Activated naive CD8-positive, alpha-beta T cell treated with anti-CD3 and anti-CD28 coated beads for 36 hours (primary cell): ENCODE results near the gene NFATC2. TPM values are rescaled to one million over a fixed set of nuclear protein-coding genes. Genes with fewer than 3 reads are reported as not detected.

Source experiments
- DNase-seq: peaks from one replicate; pipeline ENCODE4 v3.0.0; 2021
- H3K27ac Mint-ChIP-seq: one replicate; pipeline ENCODE4 v1.8.0; 2022; ENCODE audit warnings: mild to moderate bottlenecking, moderate library complexity, mixed read lengths
- H3K27me3 Mint-ChIP-seq: one replicate; pipeline ENCODE4 v1.8.0; 2022; ENCODE audit warnings: mild to moderate bottlenecking, mixed read lengths
- H3K36me3 Mint-ChIP-seq: one replicate; pipeline ENCODE4 v1.8.0; 2021; ENCODE audit warnings: mild to moderate bottlenecking, mixed read lengths
- H3K4me1 Mint-ChIP-seq: one replicate; pipeline ENCODE4 v1.8.0; 2021; ENCODE audit warnings: mixed read lengths
- H3K4me3 Mint-ChIP-seq: one replicate; pipeline ENCODE4 v1.8.0; 2022; ENCODE audit warnings: mild to moderate bottlenecking, moderate library complexity, mixed read lengths
- H3K9me3 Mint-ChIP-seq: one replicate; pipeline ENCODE4 v1.8.0; 2022; ENCODE audit warnings: mixed read lengths
- total RNA-seq, 2 experiments: library from RNA; stranded (reverse); gene quantifications; one replicate each; pipeline ENCODE4 v1.2.3, GENCODE V29; 2021

Gene NFATC2
- total RNA-seq, 2 experiments from 2014 or later = 31.0 to 31.7 TPM

DNA sequence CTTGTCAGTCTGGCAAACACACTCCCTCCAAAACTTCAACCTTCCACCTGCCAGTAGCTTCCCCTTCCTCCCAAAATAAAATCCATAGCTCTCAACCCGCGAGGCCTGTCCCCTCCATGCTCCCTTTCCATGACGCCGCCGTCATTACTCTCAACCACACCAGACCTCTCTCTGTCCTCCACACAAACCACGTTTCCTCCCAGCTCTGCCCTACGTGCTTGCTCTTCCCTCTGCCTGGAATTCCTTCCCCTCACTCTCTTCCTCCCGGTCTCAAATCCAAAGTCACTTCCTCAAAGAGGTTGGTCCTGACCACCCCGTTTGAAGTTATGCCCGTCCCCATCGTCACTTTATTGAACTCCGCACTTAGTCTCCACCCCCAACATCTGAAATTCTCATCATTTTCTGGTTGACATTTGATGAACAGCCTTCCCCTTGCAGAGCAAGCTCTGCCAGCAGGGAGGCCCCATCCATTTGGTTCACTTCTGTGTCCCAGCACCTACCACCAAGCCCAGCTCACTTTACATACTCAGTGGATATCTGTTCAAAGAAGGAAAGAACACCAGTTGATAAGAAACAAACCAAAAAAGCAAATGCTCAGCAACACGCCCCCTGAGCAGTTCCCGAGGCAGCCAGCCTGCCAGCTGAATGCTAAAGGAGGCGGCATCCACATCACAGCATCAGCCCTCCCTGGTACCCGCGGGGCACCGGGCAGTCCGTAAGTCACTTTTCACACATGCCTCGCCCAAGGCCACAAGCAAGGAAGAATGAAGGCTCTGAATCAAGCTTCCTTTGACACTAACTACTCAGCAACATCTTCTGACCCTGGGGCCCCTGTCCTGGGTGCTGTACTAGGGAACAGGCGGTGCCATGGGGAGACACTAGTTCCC, 125.0 kb downstream of the NFATC2 start:
- Mint-ChIP-seq H3K36me3 (peaks cover 38% of the 10 kb centered on the region), H3K4me1 (peaks cover 38% of the 10 kb centered on the region), H3K4me3 (no peak overlapping the region), H3K27ac (peak overlapping the region; percentile 11), H3K27me3 (no peaks in the 10 kb centered on the region), H3K9me3 (no peaks in the 10 kb centered on the region)
- no peak for DNase-seq

DNA sequence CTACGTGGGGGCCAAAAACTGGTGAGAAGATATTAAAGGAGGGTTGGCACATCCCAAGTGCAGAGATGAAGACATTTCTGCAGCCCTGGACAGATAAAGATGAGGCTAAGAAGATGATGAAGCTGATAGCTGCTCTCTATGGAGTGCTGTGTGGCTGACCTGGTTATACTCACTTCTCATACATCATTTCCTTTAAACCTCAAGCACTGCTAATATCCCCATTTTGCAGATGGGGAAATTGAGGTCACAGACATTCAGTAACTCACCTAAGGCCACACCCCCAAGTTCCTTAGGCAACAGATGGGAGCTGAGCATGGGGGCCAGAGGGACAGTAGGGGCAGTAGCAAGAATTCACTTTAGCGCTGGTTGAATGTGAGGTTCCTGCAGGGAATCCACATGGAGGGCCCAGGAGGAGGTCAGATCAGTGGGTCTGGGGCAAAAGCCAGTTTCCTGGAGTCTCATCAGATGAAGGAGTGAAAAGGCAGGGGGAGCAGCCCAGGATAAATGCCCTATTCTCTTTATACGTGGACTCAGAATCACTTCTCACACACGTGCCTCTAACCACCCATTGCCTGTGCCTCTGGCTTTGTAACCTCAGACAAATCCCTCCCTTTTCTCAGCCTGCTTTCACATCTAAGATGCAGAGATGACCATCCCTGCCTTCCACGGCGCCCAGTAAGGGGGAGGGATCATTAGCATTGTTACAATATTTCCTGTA, 125.8 kb downstream of the NFATC2 start:
- H3K9me3 Mint-ChIP-seq = no peaks in the 10 kb centered on the region
- peaks cover 41% of the 10 kb centered on the region for H3K4me1 Mint-ChIP-seq
- H3K27ac Mint-ChIP-seq = peak overlapping the region; percentile 2
- peaks cover 32% of the 10 kb centered on the region for H3K36me3 Mint-ChIP-seq
- no peak for DNase-seq
- no peak overlapping the region for H3K4me3 Mint-ChIP-seq
- H3K27me3 Mint-ChIP-seq = no peaks in the 10 kb centered on the region

DNA sequence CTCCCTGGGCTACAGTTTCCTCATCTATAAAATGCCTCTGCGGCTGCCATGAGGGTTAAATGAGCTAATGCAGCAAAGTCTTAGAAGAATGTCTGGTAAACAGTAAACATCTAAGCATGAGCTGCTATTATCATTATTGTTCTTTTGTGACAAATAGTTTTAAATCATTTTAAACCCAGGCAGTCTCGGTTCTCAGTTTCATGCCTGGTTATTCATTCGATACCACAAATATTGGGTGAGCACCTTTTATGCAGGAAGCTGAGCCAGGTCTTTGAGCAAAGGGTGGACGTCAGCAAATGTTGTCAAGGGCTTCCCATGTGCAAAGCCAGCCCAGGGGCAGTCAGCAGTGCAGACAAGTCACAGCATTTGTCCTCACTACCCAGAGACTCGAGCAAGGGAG, 128.7 kb downstream of the NFATC2 start:
- H3K27me3 Mint-ChIP-seq = no peaks in the 10 kb centered on the region
- peaks cover 45% of the 10 kb centered on the region for H3K4me1 Mint-ChIP-seq
- H3K4me3 Mint-ChIP-seq = no peak overlapping the region
- no peak overlapping the region for H3K27ac Mint-ChIP-seq
- H3K36me3 Mint-ChIP-seq = peaks cover 39% of the 10 kb centered on the region
- no peak for DNase-seq
- H3K9me3 Mint-ChIP-seq = peaks cover 6% of the 10 kb centered on the region

DNA sequence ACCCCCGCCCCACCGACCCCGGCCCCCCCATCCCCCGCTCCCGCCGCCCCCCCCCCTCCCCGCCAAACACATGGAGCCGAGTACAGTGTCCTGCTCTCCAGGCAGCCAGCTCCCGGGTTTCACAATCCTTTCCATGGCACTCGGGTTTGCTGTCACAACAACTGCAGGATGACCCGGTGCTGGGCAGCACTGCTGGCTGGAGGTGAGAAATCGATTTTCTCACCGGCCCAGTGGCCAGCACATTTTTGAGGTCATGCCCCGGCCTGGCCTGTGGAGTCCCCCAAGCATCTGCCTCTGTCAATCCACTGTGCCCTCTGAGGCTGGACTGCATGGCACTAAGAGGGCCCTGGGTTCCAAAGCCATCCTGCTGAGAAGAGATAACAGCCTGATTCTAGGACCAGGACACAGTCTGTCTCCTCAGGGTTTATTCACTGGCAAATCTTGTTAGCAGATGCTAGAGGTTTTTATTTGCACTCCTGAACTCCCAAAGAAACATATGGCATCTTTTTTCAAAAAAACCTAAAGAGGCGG, 129.5 kb downstream of the NFATC2 start:
- no peaks in the 10 kb centered on the region for H3K27me3 Mint-ChIP-seq
- no peak overlapping the region for H3K4me3 Mint-ChIP-seq
- no peak overlapping the region for H3K27ac Mint-ChIP-seq
- peaks cover 41% of the 10 kb centered on the region for H3K36me3 Mint-ChIP-seq
- H3K4me1 Mint-ChIP-seq = peaks cover 45% of the 10 kb centered on the region
- H3K9me3 Mint-ChIP-seq = peaks cover 6% of the 10 kb centered on the region
- no peak for DNase-seq

DNA sequence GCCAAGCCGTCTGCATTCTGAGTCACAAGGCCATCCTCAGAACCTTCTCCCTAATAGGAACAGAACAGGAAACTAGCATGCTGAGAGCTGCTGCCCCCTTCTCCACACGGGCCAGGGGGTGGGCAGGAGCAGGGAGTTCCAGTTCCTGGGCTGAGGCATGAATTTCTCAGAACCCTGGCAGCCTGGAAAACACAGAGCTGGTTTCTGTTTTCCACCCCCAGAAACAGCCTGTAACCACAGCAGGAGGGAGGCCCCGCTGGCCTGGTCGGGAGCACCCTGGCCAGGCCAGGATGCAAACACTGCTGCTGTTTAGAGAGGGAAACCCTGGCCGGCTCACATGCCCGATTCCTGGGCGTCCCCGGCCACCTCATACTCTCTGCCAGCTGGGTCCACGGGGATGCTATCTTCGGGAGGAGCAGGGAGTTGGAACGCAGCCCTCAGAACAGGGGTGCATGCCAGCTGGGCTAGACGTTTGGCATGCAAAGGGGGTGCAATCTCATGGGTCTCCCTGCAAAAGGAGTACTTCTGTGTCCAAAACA, 130.1 kb downstream of the NFATC2 start:
- H3K9me3 Mint-ChIP-seq = peaks cover 6% of the 10 kb centered on the region
- peak; percentile 21 for DNase-seq
- H3K27ac Mint-ChIP-seq = peak overlapping the region; percentile 74
- peaks cover 42% of the 10 kb centered on the region for H3K4me1 Mint-ChIP-seq
- H3K27me3 Mint-ChIP-seq = no peaks in the 10 kb centered on the region
- no peak overlapping the region for H3K4me3 Mint-ChIP-seq
- peaks cover 45% of the 10 kb centered on the region for H3K36me3 Mint-ChIP-seq

DNA sequence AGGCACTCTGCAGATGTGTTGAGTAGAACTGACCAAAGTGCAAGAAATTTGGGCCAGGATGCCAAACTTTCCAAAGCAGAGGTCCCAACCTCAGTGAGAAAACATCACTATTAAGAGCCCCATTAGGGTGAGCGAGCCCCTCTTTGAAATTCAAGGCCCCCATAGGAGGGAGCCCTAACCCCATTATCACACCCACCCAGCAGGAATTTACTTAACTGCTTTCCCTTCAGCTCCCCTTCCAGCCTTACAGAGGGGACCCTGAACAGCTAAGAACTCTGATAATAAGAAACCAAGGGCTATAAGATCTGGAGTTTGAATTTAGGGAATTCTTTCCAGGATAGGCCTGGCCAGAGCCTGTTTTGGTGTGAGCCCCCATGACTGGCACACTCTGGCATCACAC, 130.6 kb downstream of the NFATC2 start:
- Mint-ChIP-seq H3K27me3 (no peaks in the 10 kb centered on the region), H3K9me3 (peaks cover 6% of the 10 kb centered on the region), H3K4me3 (no peak overlapping the region), H3K27ac (peak overlapping the region; percentile 74), H3K4me1 (peaks cover 38% of the 10 kb centered on the region), H3K36me3 (peaks cover 49% of the 10 kb centered on the region)
- DNase-seq = no peak

DNA sequence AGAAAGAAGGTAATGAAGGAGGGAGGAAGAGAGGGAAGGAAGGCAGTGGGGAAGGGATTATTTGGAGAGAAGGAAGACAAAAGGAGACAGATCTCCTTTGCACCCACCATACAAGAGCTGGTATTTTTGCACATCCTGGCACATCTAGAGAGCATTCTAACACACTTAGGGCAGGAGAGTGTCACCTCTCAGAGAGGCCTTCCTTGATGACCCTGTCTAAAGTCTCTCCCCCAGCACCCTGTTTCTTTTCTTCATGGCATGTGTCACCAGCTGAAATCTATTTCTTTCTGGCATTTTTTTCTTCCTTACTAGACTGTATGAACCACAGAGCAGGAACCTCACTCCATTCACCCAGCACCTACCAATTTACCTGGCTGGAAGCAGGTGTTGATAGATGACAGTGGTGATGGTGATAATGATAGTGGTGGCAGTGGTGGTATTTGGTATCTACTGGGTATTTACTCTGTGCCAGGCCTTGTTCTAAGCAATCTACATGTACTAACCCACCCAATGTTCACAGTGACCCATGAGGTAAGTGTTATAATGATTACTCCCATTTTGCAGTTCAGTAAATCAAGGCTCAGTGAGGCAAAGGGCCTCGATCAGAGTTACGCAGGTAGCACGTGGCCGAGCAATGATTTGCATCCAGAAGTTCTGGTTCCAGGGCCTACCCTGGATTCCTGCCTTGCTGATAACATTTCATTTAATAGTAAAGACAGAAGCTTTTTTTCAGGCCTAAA, 131.8 kb downstream of the NFATC2 start:
- peaks cover 34% of the 10 kb centered on the region for H3K4me1 Mint-ChIP-seq
- no peak for DNase-seq
- H3K4me3 Mint-ChIP-seq = no peak overlapping the region
- peak overlapping the region; percentile 43 for H3K27ac Mint-ChIP-seq
- H3K9me3 Mint-ChIP-seq = peaks cover 6% of the 10 kb centered on the region
- peaks cover 49% of the 10 kb centered on the region for H3K36me3 Mint-ChIP-seq
- H3K27me3 Mint-ChIP-seq = no peaks in the 10 kb centered on the region

DNA sequence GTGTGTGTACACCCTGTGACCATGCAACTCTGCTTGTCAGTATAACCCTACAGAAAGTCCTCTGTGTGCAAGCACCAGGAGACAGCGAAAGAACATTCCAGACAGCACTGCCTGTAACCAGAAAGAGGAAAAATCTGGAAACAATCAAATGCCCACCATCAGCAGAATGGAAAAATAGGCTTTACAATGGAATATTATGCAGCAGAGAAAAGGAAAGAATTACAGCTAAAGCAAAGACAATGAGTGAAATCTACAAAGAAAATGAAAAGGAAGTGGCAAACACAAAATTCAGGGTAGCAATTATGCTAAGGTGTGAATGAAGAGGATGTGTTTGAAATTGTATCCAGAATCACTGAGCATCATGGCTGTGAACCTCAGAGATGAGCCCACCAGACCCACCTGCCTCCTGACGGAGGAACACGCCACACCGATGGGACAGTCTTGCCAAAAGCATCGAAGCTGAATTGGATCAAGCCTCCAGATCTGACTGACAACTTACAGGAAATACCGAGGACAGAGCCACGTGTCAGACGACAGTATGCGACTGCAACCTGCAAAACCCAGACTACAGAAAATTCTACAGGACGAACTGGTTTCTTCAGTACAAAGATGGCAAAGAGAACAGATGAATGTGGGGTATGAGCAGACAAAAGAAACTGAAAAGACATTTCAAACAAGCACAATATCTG, 133.2 kb downstream of the NFATC2 start:
- no peak for DNase-seq
- H3K36me3 Mint-ChIP-seq = peaks cover 61% of the 10 kb centered on the region
- H3K4me3 Mint-ChIP-seq = no peak overlapping the region
- no peaks in the 10 kb centered on the region for H3K27me3 Mint-ChIP-seq
- peaks cover 42% of the 10 kb centered on the region for H3K4me1 Mint-ChIP-seq
- peak overlapping the region; percentile 45 for H3K27ac Mint-ChIP-seq
- peaks cover 6% of the 10 kb centered on the region for H3K9me3 Mint-ChIP-seq

DNA sequence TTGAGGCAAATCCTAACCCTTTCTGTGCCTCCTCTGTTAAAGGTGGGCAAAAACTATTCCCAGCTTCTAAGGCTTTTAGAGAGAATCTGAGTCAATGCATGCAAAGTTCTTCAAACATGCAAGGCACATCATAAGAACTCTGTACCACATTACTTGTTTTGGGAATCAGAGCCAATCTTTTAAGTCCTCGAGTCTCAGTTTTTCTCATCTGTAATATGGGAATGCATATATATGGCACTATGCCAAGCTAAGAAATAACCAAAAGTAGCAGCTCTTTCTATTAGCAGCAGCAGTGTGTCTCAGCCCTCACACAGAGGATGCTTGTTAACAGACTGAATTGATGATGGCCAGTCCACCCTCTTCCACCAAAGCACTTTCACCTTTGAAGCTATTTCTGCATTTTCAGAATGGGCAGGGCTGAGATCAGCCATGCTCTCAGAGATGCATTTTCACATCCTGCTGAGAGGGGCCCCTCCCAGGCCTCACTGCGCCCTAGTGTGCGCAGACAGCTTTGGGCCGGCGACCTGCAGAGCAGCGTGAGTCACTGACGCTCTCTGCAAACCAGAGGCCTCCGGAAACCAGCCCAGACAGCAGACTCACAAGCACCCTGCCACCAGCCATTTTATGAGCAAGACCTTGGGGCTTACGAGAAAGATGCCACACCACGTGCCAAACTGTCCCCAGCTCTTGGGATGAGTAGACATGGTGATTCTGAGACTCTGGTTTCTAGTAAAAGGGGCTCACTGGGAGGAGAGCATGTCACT, 138.0 kb downstream of the NFATC2 start:
- H3K4me3 Mint-ChIP-seq = no peak overlapping the region

DNA sequence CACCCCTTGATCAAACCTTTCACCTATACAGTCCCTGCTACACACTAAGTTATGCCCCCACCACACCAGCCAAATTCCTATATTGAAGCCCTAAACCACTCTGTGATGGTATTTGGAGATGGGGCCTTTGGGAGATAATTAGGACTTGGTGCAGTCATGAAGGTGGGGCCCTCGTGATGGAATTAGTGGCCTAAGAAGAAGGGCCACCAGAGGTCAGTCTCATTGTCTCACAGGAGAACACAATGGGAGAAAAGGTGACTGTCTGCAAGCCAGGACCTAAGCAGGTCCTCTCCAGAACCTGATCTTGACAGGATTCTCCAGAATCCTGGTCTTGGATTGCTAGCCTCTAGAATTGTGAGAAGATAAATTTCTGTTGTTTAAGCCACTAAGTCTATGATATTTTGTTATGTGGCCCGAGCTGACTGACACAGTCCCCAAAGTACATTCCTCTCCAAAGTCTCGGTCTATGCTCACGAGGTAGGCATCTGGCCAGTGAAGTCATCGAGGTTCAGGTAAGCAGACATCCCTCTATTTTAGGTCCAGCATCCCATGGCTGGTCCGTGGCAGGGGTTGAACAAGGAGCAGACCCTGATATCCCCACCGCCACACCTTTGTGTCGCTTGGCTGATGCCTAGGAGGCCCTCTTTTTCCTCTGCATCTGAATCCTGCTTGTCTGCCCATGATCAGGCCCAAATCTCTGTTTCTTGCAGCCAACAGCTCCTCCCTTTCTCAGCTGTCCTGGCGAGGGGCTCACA, 138.9 kb downstream of the NFATC2 start:
- H3K4me3 Mint-ChIP-seq = no peak overlapping the region
- no peak for DNase-seq
- H3K27me3 Mint-ChIP-seq = no peaks in the 10 kb centered on the region
- peaks cover 70% of the 10 kb centered on the region for H3K4me1 Mint-ChIP-seq
- peak overlapping the region; percentile 92 for H3K27ac Mint-ChIP-seq
- H3K9me3 Mint-ChIP-seq = peaks cover 4% of the 10 kb centered on the region
- peaks cover 81% of the 10 kb centered on the region for H3K36me3 Mint-ChIP-seq

More for the DNA sequence above, 138.0 kb downstream of the NFATC2 start:
- Mint-ChIP-seq H3K27me3 (no peaks in the 10 kb centered on the region), H3K27ac (peak overlapping the region; percentile 92), H3K36me3 (peaks cover 85% of the 10 kb centered on the region), H3K9me3 (peaks cover 8% of the 10 kb centered on the region), H3K4me1 (peaks cover 62% of the 10 kb centered on the region)
- DNase-seq = peak; percentile 71

DNA sequence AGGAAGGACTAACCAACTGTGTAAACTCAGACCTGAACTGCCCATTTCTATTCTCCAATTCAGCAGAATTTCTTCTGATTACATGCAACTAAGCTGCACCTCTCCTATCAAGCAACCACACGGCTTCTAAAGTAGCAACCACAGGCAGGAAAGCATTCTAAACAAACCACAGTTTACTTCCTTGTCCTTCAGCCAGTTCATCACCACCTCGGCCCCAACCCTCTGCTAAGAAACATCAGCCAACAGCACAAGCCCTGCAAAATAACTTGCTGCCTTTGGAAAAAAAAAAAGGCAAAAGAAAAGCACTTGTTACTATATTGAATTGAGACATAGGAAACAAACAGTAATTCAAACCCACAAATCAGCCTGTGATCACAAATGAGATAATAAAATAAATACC, 140.3 kb downstream of the NFATC2 start:
- no peaks in the 10 kb centered on the region for H3K27me3 Mint-ChIP-seq
- H3K27ac Mint-ChIP-seq = peak overlapping the region; percentile 76
- H3K4me1 Mint-ChIP-seq = peaks cover 73% of the 10 kb centered on the region
- H3K4me3 Mint-ChIP-seq = no peak overlapping the region
- DNase-seq = peak; percentile 29
- peaks cover 4% of the 10 kb centered on the region for H3K9me3 Mint-ChIP-seq
- peaks cover 79% of the 10 kb centered on the region for H3K36me3 Mint-ChIP-seq

DNA sequence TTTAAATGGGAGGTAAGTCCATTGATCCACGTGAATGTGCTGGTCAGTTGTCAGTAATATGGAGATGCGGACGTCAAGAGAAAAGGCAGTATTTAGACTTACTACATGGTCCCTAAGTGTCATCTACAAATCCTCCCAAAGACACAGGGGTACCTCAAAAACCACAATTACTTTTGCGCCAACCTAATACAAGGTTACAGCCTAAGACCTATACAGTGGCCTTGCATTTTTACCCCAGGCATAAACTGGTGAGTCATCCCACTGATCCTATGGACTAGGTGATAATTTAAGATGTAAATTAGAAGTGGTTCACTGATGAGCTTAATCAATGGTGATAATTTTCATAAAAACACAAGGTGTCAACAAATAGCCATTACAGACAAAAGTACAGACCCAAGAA, 141.0 kb downstream of the NFATC2 start:
- H3K36me3 Mint-ChIP-seq = peaks cover 75% of the 10 kb centered on the region
- DNase-seq = no peak
- peaks cover 73% of the 10 kb centered on the region for H3K4me1 Mint-ChIP-seq
- peaks cover 4% of the 10 kb centered on the region for H3K9me3 Mint-ChIP-seq
- H3K27ac Mint-ChIP-seq = peak overlapping the region; percentile 99
- no peaks in the 10 kb centered on the region for H3K27me3 Mint-ChIP-seq
- H3K4me3 Mint-ChIP-seq = peak overlapping the region; percentile 10
